Putamen (tissue), 1 donor: ENCODE data around the gene GARS1.
"Not testable (repeated sequence)": the region's sequence is repeated elsewhere in the genome, so short reads cannot be mapped to it uniquely, and the experiment has no call there.

Experiments used
- DNase-seq: peaks from one replicate; pipeline ENCODE4 v3.0.0-alpha.2; 2016; ENCODE audit warnings: low spot score

GARS1 gene

GRCh38 chr7:30575910-30576309 is 18.8 kb upstream of the GARS1 start:
- DNase-seq = no peak

GRCh38 chr7:30583181-30583580 is 11.5 kb upstream of the GARS1 start:
- no peak for DNase-seq

- no peak for DNase-seq
Observed at GRCh38 chr7:30584415-30584814, 10.3 kb upstream of the GARS1 start.

- no peak for DNase-seq
Observed at GRCh38 chr7:30584965-30585364, 9.7 kb upstream of the GARS1 start.

- no peak for DNase-seq
Observed at GRCh38 chr7:30585675-30586074, 9.0 kb upstream of the GARS1 start.

GRCh38 chr7:30587547-30587946 is 7.1 kb upstream of the GARS1 start:
- not testable (repeated sequence) for DNase-seq

GRCh38 chr7:30589111-30589510 is 5.6 kb upstream of the GARS1 start:
- DNase-seq = no peak

- no peak for DNase-seq
Observed at GRCh38 chr7:30594048-30594539, 584 bp upstream of the GARS1 start.

GRCh38 chr7:30595436-30596013 is 847 bp downstream of the GARS1 start:
- no peak for DNase-seq

GRCh38 chr7:30596014-30596641 is 1.4 kb downstream of the GARS1 start:
- DNase-seq = no peak

- DNase-seq = no peak
Observed at GRCh38 chr7:30596721-30597120, 2.0 kb downstream of the GARS1 start.

GRCh38 chr7:30598121-30598876 is 3.6 kb downstream of the GARS1 start:
- no peak for DNase-seq

- no peak for DNase-seq
Observed at GRCh38 chr7:30604901-30605300, 10.2 kb downstream of the GARS1 start.

GRCh38 chr7:30605832-30606231 is 11.2 kb downstream of the GARS1 start:
- no peak for DNase-seq

- no peak for DNase-seq
Observed at GRCh38 chr7:30612658-30613265, 18.1 kb downstream of the GARS1 start.

GRCh38 chr7:30613366-30614325 is 19.0 kb downstream of the GARS1 start:
- no peak for DNase-seq

GRCh38 chr7:30616318-30616717 is 21.6 kb downstream of the GARS1 start:
- DNase-seq = no peak

- no peak for DNase-seq
Observed at GRCh38 chr7:30617359-30617758, 22.7 kb downstream of the GARS1 start.

GRCh38 chr7:30618080-30618676 is 23.5 kb downstream of the GARS1 start:
- no peak for DNase-seq

GRCh38 chr7:30618961-30619360 is 24.3 kb downstream of the GARS1 start:
- no peak for DNase-seq

- DNase-seq = peak; percentile 19
Observed at GRCh38 chr7:30625283-30625682, 30.6 kb downstream of the GARS1 start.
